Measurements from ENCODE around the gene HIC1.

Gene HIC1

DNA sequence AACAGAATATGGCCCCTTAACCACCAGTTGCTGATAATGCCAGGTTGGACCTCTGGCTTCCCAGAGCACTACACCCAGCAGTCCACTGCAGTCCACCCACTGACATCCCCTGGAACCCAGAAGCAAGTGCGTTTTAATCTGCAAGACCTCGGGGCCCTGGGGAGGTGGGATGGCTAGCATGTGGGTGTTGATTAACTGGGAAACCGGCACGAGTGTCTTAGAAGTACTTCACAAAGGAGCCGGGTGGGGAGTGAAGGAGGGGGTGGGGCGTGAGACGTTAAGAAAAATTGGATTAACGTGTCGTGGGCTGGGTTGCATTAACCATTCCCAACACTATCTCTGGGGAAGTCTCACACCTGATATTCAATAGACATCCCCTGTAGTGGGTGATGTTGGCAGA lies 6.1 kb upstream of the HIC1 start:
- DNase-seq (ENCODE audit: low spot score): no peak

DNA sequence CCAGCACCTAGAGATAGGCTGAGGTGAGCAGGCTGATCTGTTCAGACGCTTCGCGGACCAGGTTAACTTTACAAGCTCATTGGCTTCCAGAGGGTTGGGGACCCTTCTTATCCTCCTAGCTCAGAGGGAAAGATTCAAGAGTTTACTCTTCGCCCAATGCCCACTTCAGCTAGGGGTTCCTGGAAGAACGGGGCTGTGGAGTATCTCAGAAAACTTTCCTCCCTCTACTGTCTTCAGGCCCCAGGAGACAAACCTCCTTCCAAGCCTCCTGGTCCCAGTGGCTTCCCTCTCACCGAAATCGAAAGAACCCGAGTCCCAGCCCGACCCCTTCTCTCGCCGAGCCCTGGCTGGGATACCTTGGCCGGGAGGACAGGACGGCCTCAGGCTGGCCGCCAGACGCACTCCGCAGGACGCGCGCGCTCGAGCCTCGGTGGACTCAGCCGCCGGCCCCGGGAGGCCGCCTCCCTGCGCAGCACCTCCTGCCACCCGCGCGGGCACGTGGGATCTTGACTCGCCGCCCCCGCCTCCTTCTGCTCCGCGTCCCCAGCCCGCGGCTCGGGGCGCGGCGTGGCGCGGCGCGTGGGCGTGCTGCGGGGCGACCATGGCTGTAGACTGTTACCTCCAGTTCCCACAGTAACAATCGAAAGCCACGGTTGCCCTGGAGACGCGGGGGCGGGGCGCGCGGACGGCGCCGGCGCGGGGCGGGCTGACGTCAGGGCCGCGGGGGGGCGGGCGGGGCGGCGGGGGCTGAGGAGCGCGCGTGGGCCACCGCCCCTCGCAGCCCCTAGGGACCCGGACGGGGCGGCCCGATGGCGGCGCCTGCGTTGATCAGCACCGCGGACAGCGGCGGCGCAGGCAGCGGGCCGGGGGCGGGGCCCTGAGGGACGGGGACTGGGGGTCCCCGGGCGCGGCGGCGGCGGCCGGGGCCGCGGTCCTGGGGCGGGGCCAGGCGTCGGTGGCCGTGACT lies 5.3 kb upstream of the HIC1 start:
- peak; percentile 91 for DNase-seq (ENCODE audit: low spot score)

DNA sequence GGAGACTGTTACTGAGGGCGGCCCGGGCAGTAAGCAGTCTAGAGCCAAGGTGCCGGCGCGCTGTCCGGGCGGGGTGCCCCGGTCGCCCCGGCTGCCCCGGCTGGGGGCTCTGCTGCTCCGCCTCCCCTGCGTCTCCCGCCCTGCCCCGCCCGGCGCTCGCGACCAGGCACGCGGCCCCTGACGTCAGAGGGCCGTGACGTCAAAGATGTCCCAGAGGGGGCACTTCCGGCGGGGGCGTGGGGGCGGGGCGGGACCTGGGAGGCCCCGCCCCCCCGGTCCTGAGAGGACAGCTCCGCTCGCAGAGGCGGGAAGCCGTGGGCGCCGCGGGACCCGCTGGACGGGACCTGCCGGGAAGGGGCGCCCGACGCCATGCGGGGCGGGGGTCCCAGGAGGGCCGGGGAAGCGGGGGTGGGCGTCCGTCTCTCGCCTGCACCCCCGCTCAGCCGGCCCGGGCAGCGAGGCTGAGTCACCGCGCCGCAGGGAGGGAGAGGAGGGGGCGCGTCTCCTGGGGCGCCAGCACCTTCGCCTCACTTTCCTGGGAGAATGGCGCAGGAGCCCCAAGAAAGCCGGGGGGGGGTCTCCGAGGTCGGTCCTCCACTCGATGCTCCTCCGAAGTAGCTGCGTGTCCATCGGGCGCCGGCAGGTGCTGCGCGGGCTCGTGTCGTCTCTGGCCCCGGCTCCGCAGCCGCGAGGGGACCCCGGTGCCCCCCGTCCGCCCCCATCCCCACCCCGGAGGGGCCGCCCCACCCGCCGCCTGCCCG lies 4.4 kb upstream of the HIC1 start:
- peak; percentile 70 for DNase-seq (ENCODE audit: low spot score)

DNA sequence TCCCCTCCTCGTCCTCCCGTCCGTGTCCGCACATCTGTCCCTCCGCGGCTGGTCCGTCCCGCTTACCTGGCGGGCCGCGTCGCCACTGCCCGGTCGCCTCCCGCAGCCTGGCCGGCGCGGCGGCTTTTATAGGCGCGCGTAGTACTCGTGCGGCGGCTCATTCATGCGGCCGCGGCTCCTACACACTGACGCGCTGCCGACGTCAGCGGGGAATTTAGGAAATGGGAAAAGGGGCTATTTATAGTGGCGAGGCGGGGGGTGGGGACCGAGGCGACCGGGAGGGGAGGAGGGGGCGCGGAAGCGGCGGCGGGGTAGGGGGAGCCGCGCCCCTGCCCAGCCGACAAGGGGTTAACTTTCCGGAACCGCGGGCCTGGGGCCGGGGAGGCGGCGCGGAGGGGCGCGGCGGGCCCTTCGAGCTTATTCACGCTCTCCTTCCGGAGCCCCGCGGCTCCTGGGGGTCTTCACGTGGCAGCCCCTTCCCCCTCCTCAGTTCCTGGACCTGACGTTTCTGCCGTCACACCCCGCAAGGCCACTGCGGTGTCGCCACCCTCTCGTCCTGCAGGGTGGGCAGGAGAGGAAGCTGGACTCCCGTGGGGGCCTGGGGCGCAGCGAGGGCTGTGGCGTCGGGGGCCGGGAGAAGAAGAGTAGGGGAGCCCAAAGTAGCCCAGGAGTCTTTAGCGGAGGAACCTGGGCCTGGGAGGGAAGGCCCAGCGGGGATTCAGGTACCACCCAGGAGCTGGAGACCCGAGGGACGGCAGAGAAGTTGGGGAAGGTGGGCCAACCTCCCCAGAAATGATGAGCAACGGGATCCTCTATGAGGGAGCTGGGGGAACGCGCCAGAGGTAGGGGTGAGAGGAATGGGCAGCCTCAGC lies 3.6 kb upstream of the HIC1 start:
- no peak for DNase-seq (ENCODE audit: low spot score)

DNA sequence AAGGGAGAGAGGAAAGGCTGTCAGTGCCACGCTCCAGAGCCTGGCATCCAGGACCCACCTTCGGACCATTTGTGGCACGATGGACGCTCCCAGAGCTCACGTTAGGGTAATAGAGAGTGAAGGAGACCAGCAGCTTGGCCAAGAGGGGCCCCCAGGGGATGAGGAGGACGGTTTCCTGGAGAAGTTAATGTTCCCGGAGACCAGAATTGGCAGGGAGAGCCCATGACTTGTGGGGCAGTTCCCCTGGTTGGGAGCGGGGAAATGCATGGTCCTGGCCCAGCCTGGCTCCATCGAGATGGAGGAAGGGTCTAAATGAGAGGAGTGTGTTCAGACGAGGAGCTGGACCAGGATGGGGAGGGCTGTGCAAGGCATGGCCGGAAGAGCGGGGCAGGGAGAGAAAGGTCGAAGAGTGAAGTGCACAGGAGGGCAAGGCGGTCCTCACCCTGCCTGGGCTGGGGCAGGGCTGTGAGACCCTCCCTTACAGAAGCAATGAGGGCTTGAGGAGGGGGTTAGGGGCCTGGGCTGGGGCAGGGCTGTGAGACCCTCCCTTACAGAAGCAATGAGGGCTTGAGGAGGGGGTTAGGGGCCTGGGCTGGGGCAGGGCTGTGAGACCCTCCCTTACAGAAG lies 2.9 kb upstream of the HIC1 start:
- DNase-seq (ENCODE audit: low spot score): no peak

DNA sequence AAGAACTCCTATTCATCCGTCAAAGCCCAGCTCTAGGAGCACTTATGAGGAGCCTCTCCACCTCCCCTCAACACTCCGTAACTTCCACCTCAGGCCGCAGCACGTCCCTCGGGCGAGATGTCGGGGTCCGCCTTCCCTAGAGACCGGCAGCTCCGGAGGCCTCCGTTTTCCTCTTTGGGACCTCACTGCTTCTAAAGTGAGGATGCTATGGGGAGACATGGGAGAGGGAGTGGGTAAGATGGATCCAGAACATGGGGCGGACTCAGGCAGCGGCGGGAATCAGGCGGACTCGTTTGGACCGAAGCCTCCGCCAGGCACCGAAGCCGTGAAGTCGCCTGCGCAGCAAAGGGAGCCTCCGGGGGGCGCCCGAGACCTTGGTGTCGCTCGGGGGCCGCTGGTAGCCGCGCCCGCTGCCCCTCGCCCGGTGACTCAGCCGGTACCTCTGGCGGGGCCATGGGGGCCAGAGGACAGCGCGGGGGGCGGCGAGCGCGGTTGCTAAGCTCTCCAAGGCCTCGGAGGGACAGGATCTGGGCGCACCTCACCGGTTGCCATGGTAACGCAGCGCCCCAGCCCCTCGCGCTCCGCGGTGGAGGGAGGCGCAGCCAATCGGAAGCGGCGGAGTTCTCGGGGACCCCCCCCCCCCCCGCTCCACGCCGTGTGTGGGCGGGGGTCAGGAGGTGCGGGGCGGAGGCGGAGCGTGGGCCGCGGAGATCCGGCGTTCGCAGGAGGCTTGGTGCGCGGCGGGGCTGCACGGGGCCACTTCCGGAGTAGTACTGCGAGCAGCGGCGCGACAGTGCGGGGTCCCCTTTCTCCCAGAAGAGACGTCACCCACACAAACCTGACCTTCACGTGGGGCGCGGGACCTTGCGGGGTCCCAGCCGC lies 1.3 kb upstream of the HIC1 start:
- DNase-seq (ENCODE audit: low spot score): peak; percentile 52

DNA sequence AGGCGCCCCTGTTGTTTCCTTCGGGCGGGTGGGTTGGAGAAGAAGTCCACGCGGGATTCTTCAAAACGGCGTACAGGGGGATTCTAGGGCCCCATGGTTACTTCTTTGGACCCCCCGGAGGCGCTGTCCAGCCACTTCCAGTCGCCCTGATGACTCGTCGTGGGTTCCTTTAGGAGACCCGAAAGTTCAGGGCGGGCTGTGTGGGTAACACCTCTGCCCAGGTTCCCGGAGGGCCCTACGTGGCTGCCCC lies 716 bp upstream of the HIC1 start:
- DNase-seq (ENCODE audit: low spot score): no peak

DNA sequence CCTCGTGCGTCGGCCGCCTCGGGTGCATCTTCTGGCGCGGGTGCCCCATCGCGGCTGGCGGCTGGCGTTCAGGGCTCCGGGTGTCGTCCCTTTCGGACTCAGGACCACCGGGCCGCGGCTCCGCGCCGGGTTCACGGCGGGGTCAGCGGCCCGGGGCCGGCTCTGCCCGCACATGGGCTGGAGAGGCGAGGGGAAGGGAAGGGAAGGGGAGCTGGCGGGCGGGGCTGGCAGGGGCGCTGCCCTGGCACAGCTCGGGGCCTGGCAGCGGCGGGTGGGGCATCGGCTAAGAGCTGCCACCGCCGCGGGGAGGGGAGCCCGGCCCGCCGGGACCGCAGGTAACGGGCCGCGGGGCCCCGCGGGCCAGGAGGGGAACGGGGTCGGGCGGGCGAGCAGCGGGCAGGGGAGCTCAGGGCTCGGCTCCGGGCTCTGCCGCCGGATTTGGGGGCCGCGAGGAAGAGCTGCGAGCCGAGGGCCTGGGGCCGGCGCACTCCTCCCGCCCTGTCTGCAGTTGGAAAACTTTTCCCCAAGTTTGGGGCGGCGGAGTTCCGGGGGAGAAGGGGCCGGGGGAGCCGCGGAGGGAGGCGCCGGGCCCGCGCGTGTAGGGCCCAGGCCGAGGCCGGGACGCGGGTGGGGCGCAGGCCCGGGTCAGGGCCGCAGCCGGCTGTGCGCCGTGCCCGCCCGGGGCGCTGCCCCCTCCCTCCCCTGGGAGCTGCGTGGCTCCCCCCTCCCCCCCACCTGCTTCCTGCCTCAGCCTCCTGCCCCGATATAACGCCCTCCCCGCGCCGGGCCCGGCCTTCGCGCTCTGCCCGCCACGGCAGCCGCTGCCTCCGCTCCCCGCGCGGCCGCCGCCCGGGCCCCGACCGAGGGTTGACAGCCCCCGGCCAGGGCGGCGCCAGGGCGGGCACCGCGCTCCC lies 646 bp downstream of the HIC1 start:
- DNase-seq (ENCODE audit: low spot score): no peak

DNA sequence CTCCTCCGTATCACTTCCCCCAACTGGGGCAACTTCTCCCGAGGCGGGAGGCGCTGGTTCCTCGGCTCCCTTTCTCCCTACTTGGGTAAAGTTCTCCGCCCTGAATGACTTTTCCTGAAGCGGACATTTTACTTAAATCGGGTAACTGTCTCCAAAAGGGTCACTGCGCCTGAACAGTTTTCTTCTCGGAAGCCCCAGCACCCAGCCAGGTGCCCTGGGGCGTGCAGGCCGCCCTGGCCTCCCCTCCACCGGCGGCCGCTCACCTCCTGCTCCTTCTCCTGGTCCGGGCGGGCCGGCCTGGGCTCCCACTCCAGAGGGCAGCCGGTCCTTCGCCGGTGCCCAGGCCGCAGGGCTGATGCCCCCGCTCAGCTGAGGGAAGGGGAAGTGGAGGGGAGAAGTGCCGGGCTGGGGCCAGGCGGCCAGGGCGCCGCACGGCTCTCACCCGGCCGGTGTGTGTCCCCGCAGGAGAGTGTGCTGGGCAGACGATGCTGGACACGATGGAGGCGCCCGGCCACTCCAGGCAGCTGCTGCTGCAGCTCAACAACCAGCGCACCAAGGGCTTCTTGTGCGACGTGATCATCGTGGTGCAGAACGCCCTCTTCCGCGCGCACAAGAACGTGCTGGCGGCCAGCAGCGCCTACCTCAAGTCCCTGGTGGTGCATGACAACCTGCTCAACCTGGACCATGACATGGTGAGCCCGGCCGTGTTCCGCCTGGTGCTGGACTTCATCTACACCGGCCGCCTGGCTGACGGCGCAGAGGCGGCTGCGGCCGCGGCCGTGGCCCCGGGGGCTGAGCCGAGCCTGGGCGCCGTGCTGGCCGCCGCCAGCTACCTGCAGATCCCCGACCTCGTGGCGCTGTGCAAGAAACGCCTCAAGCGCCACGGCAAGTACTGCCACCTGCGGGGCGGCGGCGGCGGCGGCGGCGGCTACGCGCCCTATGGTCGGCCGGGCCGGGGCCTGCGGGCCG lies 1.6 kb downstream of the HIC1 start:
- peak; percentile 60 for DNase-seq (ENCODE audit: low spot score)

DNA sequence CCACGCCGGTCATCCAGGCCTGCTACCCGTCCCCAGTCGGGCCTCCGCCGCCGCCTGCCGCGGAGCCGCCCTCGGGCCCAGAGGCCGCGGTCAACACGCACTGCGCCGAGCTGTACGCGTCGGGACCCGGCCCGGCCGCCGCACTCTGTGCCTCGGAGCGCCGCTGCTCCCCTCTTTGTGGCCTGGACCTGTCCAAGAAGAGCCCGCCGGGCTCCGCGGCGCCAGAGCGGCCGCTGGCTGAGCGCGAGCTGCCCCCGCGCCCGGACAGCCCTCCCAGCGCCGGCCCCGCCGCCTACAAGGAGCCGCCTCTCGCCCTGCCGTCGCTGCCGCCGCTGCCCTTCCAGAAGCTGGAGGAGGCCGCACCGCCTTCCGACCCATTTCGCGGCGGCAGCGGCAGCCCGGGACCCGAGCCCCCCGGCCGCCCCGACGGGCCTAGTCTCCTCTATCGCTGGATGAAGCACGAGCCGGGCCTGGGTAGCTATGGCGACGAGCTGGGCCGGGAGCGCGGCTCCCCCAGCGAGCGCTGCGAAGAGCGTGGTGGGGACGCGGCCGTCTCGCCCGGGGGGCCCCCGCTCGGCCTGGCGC lies 2.4 kb downstream of the HIC1 start:
- no peak for DNase-seq (ENCODE audit: low spot score)

DNA sequence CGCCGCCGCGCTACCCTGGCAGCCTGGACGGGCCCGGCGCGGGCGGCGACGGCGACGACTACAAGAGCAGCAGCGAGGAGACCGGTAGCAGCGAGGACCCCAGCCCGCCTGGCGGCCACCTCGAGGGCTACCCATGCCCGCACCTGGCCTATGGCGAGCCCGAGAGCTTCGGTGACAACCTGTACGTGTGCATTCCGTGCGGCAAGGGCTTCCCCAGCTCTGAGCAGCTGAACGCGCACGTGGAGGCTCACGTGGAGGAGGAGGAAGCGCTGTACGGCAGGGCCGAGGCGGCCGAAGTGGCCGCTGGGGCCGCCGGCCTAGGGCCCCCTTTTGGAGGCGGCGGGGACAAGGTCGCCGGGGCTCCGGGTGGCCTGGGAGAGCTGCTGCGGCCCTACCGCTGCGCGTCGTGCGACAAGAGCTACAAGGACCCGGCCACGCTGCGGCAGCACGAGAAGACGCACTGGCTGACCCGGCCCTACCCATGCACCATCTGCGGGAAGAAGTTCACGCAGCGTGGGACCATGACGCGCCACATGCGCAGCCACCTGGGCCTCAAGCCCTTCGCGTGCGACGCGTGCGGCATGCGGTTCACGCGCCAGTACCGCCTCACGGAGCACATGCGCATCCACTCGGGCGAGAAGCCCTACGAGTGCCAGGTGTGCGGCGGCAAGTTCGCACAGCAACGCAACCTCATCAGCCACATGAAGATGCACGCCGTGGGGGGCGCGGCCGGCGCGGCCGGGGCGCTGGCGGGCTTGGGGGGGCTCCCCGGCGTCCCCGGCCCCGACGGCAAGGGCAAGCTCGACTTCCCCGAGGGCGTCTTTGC lies 3.1 kb downstream of the HIC1 start:
- DNase-seq (ENCODE audit: low spot score): peak; percentile 39

DNA sequence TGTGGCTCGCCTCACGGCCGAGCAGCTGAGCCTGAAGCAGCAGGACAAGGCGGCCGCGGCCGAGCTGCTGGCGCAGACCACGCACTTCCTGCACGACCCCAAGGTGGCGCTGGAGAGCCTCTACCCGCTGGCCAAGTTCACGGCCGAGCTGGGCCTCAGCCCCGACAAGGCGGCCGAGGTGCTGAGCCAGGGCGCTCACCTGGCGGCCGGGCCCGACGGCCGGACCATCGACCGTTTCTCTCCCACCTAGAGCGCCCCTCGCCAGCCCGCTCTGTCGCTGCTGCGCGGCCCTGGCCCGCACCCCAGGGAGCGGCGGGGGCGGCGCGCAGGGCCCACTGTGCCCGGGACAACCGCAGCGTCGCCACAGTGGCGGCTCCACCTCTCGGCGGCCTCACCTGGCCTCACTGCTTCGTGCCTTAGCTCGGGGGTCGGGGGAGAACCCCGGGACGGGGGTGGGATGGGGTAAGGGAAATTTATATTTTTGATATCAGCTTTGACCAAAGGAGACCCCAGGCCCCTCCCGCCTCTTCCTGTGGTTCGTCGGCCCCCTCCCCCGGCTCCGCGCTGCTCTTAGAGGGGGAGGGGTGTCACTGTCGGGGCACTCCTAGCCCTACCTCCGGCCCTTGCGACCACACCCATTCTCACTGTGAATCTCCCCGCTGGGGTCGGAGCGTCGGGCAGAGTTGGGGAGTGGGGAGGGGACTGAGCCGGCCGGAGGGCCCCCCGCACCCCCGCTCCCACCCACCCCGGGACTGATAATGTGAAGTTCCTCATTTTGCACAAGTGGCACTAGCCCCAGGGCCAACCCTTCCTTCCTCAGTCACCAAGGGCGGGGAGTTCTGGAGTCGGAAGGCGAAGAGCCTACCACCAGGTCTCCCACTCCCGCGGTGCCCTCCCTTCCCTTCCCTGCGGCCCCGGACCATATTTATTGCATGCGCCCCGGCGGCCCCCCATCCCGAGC lies 4.0 kb downstream of the HIC1 start:
- DNase-seq (ENCODE audit: low spot score): peak; percentile 82

DNA sequence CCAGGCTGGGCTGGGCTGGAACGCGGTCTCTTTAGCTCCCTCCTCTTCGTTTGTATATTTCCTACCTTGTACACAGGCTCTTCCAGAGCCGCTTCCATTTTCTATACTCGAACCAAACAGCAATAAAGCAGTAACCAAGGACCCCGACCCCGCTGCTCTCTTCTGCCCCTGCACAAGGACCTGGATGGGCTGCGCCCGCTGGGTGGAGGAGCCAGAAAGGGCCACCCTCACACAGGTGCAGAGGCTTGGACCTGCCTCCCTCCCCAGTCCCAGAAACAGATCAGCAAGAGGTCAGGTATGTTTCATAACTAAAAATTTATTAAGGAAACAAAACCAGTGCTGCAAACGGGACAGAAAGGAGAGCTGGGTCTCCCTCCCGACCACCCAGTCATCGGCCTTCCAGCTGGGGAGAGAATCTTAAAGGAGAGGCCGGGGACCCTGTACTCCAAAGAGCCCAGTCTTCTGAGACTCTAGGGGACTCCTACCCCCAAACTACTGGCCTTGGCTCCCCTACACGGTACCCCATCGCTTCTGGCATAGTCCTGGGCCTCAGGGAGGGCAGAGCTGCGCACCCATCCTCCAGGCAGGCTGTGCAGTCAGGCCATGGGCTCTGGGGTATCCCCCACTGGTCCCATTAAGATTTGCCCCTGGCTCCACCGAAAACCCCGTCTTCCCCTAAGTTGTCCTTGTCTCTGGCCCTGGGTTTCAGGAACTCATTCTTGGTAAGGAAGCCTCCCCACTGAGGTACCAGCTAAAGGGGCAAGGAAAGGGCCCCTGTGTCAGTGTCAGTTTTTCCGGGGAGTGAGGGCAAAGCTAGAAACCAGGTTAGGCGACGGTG lies 4.9 kb downstream of the HIC1 start:
- no peak for DNase-seq (ENCODE audit: low spot score)

DNA sequence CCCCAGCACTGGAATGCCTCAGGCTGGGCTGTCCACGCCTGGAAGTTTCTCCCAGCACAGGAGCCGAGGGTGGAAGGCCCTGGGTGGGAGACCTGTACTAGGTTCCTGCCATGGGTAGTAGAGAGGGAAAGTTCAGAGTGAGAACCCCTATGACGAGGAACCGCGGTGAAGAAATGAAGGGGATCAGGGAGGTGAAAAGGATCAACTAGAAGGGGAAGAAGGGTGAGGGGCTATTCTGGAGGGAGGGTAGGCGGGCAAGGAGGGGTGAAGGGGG lies 5.4 kb downstream of the HIC1 start:
- no peak for DNase-seq (ENCODE audit: low spot score)

DNA sequence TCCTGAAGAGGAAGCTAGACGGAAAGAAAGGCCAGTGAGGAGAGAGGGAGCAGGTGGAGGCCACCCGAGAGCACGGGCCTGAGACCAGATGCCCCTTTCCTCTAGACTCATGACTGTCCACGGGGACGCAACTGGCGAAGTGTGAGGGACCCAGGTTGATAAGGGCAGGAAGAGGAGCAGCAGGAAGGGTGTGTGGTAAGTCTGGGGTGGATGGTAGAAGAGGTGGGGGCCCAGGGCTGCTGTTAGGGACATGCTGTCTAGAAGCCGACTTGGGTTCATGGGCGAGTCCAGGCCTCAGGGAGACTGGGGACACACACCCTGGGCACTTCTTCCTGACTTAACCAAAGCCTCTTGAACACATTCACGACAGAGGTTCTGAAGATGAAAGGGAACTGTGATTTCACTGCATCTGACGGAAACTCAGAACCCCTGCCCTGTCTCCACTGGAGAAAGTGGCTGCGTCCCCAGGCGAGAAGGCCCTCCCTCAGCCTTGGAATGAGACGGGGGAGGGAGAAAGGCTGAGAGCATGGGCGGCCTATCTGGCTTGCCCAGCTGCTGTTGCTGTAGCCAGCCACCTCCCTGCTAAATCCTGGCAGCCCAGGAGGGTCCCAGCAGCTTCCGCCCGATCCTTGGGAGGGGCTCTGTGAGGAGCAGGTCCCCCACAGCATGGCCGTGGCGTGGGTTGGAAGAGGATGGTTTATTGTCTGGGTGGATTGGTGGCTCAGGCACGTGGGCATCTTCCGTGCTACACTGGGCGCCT lies 6.0 kb downstream of the HIC1 start:
- DNase-seq (ENCODE audit: low spot score): no peak
